B cell (primary cell): Measurements from ENCODE around the gene LRBA. TPM values are rescaled to one million over a fixed set of nuclear protein-coding genes. Genes with fewer than 3 reads are reported as not detected.

Experiments
- ATAC-seq: fragments of 200-7000 bp; cut with Tn5 transposase; one replicate; pipeline ENCODE4 v1.10.0; 2021; ENCODE audit warnings: low read depth, mild to moderate bottlenecking, moderate number of reproducible peaks, moderate library complexity
- CTCF ChIA-PET: fragments of 350-600 bp; sonication (Branson Sonifier 250); formaldehyde crosslinking; loops from one replicate; lab custom pipeline; 2021; ENCODE audit warnings: antibody characterized with exemption, inconsistent platforms; lab: Charles Lee
- POLR2A ChIA-PET: fragments of 350-600 bp; sonication (Branson Sonifier 250); formaldehyde crosslinking; loops from one replicate; lab custom pipeline; 2021; ENCODE audit warnings: antibody characterized with exemption; lab: Charles Lee
- DNase-seq: peaks from one replicate; pipeline ENCODE4 v3.0.0; 2013
- H2AFZ ChIP-seq: 2 replicates; pipeline ENCODE4 v1.6.1; 2012; ENCODE audit warnings: mild to moderate bottlenecking, low read depth, low read length; ENCODE audit not compliant: insufficient read depth, poor library complexity, severe bottlenecking
- H3K27ac ChIP-seq, 2 donors: 1 replicate in 1 of 2; 2 replicates in 1 of 2; pipeline ENCODE4 v1.5.1; 2012 to 2013; ENCODE audit warnings: low read length in 2 of 2, mild to moderate bottlenecking in 2 of 2, moderate library complexity in 1 of 2
- H3K27me3 ChIP-seq, 4 experiments: fragments of 200-600 bp in 1 of 4; sonication (generic) in 1 of 4; replicated peaks in 1 of 4; 1 replicate in 2 of 4; 2 replicates in 2 of 4; pipeline versions ENCODE4 v1.6.1 to v1.7.0; 2013 to 2016; ENCODE audit warnings: low read length in 3 of 4, mild to moderate bottlenecking in 2 of 4, mixed read lengths in 1 of 4, moderate library complexity in 1 of 4; ENCODE audit not compliant: insufficient read depth in 4 of 4, control insufficient read depth in 3 of 4; ENCODE audit errors: control extremely low read depth in 1 of 4
- H3K36me3 ChIP-seq, 2 experiments: replicated peaks in 1 of 2; 1 replicate in 1 of 2; 2 replicates in 1 of 2; pipeline versions ENCODE4 v1.6.1 to v1.7.1; 2013; ENCODE audit warnings: low read length in 1 of 2; ENCODE audit not compliant: insufficient read depth in 2 of 2, control insufficient read depth in 1 of 2; ENCODE audit errors: control extremely low read depth in 1 of 2, extremely low read depth in 1 of 2
- H3K4me1 ChIP-seq, 2 donors: fragments of 200-600 bp in 1 of 2; sonication (generic) in 1 of 2; 1 replicate in 1 of 2; 2 replicates in 1 of 2; pipeline versions ENCODE4 v1.5.1 to v1.6.1; 2013 to 2017; ENCODE audit warnings: low read length in 2 of 2; ENCODE audit not compliant: control insufficient read depth in 2 of 2, insufficient read depth in 2 of 2
- H3K4me2 ChIP-seq: replicated peaks from 2 replicates; pipeline ENCODE3; 2012; ENCODE audit warnings: mild to moderate bottlenecking, low read depth, low read length; ENCODE audit not compliant: poor library complexity, severe bottlenecking
- H3K4me3 ChIP-seq, 5 experiments: fragments of 200-600 bp in 1 of 5; sonication (generic) in 1 of 5; 1 replicate in 3 of 5; 2 replicates in 2 of 5; pipeline versions ENCODE4 v1.5.1 to v1.7.0; 2011 to 2016; ENCODE audit warnings: low read length in 4 of 5, mild to moderate bottlenecking in 4 of 5, low read depth in 2 of 5, control low read depth in 1 of 5, moderate library complexity in 1 of 5; ENCODE audit not compliant: insufficient read depth in 1 of 5; ENCODE audit errors: control extremely low read depth in 1 of 5, extremely low read depth in 1 of 5
- H3K79me2 ChIP-seq: fragments of 200-600 bp; sonication (generic); one replicate; pipeline ENCODE4 v1.6.0; 2016; ENCODE audit warnings: low read length; ENCODE audit not compliant: control insufficient read depth, insufficient read depth
- H3K9ac ChIP-seq: fragments of 200-600 bp; sonication (generic); 2 replicates; pipeline ENCODE4 v1.6.1; 2017; ENCODE audit warnings: mild to moderate bottlenecking, low read length, moderate library complexity
- H3K9me3 ChIP-seq, 3 donors: one replicate each; pipeline versions ENCODE4 v1.6.1 to v1.7.1; 2013; ENCODE audit warnings: low read length in 2 of 3; ENCODE audit not compliant: control insufficient read depth in 2 of 3, insufficient read depth in 1 of 3; ENCODE audit errors: control extremely low read depth in 1 of 3
- H4K20me1 ChIP-seq: 2 replicates; pipeline ENCODE4 v1.6.0; 2012; ENCODE audit warnings: mild to moderate bottlenecking, low read length; ENCODE audit not compliant: insufficient read depth, control insufficient read depth, poor library complexity, severe bottlenecking
- H3K27ac Mint-ChIP-seq: one replicate; pipeline ENCODE4 v1.8.0; 2021; ENCODE audit warnings: mixed read lengths
- H3K27me3 Mint-ChIP-seq: one replicate; pipeline ENCODE4 v1.8.0; 2021; ENCODE audit warnings: mixed read lengths
- H3K4me1 Mint-ChIP-seq: one replicate; pipeline ENCODE4 v1.8.0; 2021; ENCODE audit warnings: mixed read lengths
- H3K4me3 Mint-ChIP-seq: one replicate; pipeline ENCODE4 v1.8.0; 2021; ENCODE audit warnings: mixed read lengths
- H3K9me3 Mint-ChIP-seq: one replicate; pipeline ENCODE4 v1.8.0; 2022; ENCODE audit warnings: mixed read lengths; ENCODE audit not compliant: insufficient read depth
- CTCF ChIP-seq: fragments of 200-600 bp; IDR thresholded peaks from one replicate; pipeline ENCODE4 v1.8.0; 2022; ENCODE audit warnings: antibody characterized with exemption, mild to moderate bottlenecking
- EZH2 ChIP-seq: IDR thresholded peaks from 2 replicates; pipeline ENCODE4 v1.6.1; 2012; ENCODE audit warnings: borderline replicate concordance, low read depth, mild to moderate bottlenecking, moderate library complexity, low read length; ENCODE audit not compliant: insufficient read depth, poor library complexity, severe bottlenecking
- WGBS: methylation state at CpG from one replicate; pipeline ENCODE4 v1.1.5; 2013; ENCODE audit warnings: missing lambda C conversion rate; ENCODE audit not compliant: insufficient coverage; 5-methylcytosine and 5-hydroxymethylcytosine counted together
- intact Hi-C: fragments of 100-400 bp; cut with micrococcal nuclease; formaldehyde crosslinking; loops from one replicate; pipeline ENCODE4 v1.10.0; 2022
- polyA plus RNA-seq: library from polyadenylated mRNA; depleted of rRNA; stranded (reverse); fragments of >200 nt; gene quantifications from 2 replicates; pipeline ENCODE4 v1.2.3, GENCODE V29; 2012
- total RNA-seq, 2 donors: library from RNA; stranded (reverse); fragments of 120-200 nt in 1 of 2; gene quantifications; 1 replicate in 1 of 2; 2 replicates in 1 of 2; pipeline versions ENCODE4 v1.2.3 to v1.2.4, GENCODE V29; 2013 to 2022

LRBA gene
- total and polyA plus RNA-seq, 2 donors (not counting 1 experiment from before 2014, with no cell fraction given) = 17.5 to 86.7 TPM

- Histone ChIP-seq H3K9me3 (no peaks in the 10 kb centered on the region), H3K27ac (no peak overlapping the region), H2AFZ (no peak overlapping the region), H3K4me1 (no peaks in the 10 kb centered on the region), H3K36me3 (peaks cover 0 to 22% of the 10 kb centered on the region in 2 experiments), H4K20me1 (no peaks in the 10 kb centered on the region), H3K9ac (no peak overlapping the region), H3K27me3 (no peaks in the 10 kb centered on the region), H3K4me3 (no peak overlapping the region), H3K4me2 (no peak overlapping the region), H3K79me2 (no peaks in the 10 kb centered on the region)
- Mint-ChIP-seq H3K4me1 (no peaks in the 10 kb centered on the region), H3K27me3 (no peaks in the 10 kb centered on the region), H3K9me3 (no peaks in the 10 kb centered on the region), H3K27ac (no peak overlapping the region), H3K4me3 (no peak overlapping the region)
- TF ChIP-seq CTCF (no peak), EZH2 (no peak)
- intact Hi-C loops = no loop called here
- DNase-seq = no peak
- POLR2A ChIA-PET = no interaction called here
- WGBS = 95% methylated on average over 3 of the region's 3 CpGs
- CTCF ChIA-PET = no interaction called here
- ATAC-seq = no peak
These were observed 694.0 kb downstream of the LRBA start for GRCh38 chr4:150321113-150321512.

- Histone ChIP-seq H3K4me1 (no peaks in the 10 kb centered on the region), H3K9me3 (no peaks in the 10 kb centered on the region), H3K36me3 (peaks cover 2 to 18% of the 10 kb centered on the region in 2 experiments), H3K4me3 (no peak overlapping the region), H2AFZ (no peak overlapping the region), H3K4me2 (no peak overlapping the region), H4K20me1 (no peaks in the 10 kb centered on the region), H3K27me3 (no peaks in the 10 kb centered on the region), H3K79me2 (no peaks in the 10 kb centered on the region), H3K27ac (no peak overlapping the region), H3K9ac (no peak overlapping the region)
- H3K27ac Mint-ChIP-seq = no peak overlapping the region
- H3K4me3 Mint-ChIP-seq = no peak overlapping the region
- ATAC-seq (no peak), DNase-seq (no peak)
- TF ChIP-seq CTCF (no peak), EZH2 (no peak)
- POLR2A ChIA-PET = no interaction called here
- no peaks in the 10 kb centered on the region for H3K4me1 Mint-ChIP-seq
- WGBS = 100% methylated on average over 4 of the region's 4 CpGs
- CTCF ChIA-PET = interaction anchor here (0.9 kb wide), 1 partner anchor 548 kb away, joined by 3 read pairs; no protein-coding TSS in a partner anchor
- no peaks in the 10 kb centered on the region for H3K9me3 Mint-ChIP-seq
- intact Hi-C loops = no loop called here
- H3K27me3 Mint-ChIP-seq = no peaks in the 10 kb centered on the region
These were observed 696.1 kb downstream of the LRBA start for GRCh38 chr4:150318971-150319370.
